Right lobe of liver (tissue), 4 donors: ENCODE measurements around the gene UGCG.

Experiments
- CTCF ChIP-seq, 4 donors: fragments of 200-600 bp in 3 of 4; fragments of 450-650 bp in 1 of 4; IDR thresholded peaks; one replicate each; pipeline versions ENCODE4 v1.5.1 to v1.8.0; 2016 to 2022; ENCODE audit warnings: antibody characterized with exemption in 4 of 4, mild to moderate bottlenecking in 2 of 4
- POLR2A ChIP-seq: fragments of 450-650 bp; IDR thresholded peaks from one replicate; pipeline ENCODE4 v1.6.1; 2017; ENCODE audit warnings: antibody characterized with exemption, mild to moderate bottlenecking
- donor health status: DM: no; HTN: no; CAD: no.
- donor health status: DM: no; HTN: no; CAD: no.
- donor health status: DM: no; HTN: yes; CAD: no.

DNA sequence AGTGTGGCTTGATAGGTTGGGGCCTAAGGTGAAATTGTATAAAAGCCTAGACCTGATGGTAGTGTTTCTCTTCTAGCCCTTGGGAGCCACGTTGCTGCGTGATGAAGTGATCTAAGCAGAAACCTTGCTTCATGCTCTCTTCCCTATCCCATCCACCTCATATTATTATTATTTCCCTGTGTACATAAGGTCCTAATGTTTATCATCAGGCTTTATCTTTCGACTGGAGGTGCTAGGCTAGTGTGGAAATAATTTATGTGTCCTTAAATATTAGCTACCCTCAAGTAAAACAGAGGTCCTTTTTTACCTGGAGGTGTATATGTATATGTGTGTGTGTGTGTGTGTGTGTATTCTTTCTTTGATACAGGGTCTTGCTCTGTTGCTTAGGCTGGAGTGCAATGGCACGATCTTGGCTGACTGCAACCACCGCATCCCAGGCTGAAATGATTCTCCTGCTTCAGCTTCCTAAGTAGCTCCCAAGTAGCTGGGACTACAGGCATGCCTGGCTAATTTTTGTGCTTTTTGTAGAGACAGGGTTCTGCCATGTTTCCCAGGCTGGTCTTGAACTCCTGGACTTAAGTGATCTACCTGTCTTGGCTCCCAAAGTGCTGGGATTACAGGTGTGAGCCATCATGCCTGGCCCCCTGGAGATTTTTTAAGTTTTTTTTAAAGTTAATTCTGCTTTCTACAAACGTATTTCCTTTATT lies 3.7 kb downstream of the UGCG start:
- no peak for TF ChIP-seq CTCF (IDR thresholded peaks at IDR 0.05)
- no peak for TF ChIP-seq POLR2A
